ENCODE data around the gene GALC. TPM values are rescaled to one million over a fixed set of nuclear protein-coding genes. Genes with fewer than 3 reads are reported as not detected.

Gene GALC
- total RNA-seq, 1 experiment from 2014 or later = 10.7 TPM

GRCh38 chr14:87998482-87998881 is 5.5 kb upstream of the GALC start (continued):
- TF ChIP-seq ATF1 (CRISPR knock-in tag; IDR thresholded peaks at IDR 0.05) (no peak), ZNF121 (CRISPR knock-in tag; IDR thresholded peaks at IDR 0.05) (no peak), ZNF512 (CRISPR knock-in tag; IDR thresholded peaks at IDR 0.05; ENCODE audit: borderline replicate concordance) (no peak)

- H3K4me3 Mint-ChIP-seq = no peak overlapping the region
- H3K36me3 Mint-ChIP-seq = no peaks in the 10 kb centered on the region
- no peaks in the 10 kb centered on the region for H3K27me3 Mint-ChIP-seq (ENCODE audit: low read depth)
- no peak for DNase-seq (ENCODE audit: low spot score)
- H3K9me3 Mint-ChIP-seq = no peaks in the 10 kb centered on the region
- H3K4me1 Mint-ChIP-seq = peaks cover 20% of the 10 kb centered on the region
- TF ChIP-seq ZMAT4 (CRISPR knock-in tag; IDR thresholded peaks at IDR 0.05) = no peak
- TF ChIP-seq ZNF512 (CRISPR knock-in tag; IDR thresholded peaks at IDR 0.05; ENCODE audit: borderline replicate concordance) = no peak
- TF ChIP-seq RELA (CRISPR knock-in tag; IDR thresholded peaks at IDR 0.05; ENCODE audit: borderline replicate concordance) = no peak
- TF ChIP-seq ZBTB21 (CRISPR knock-in tag; IDR thresholded peaks at IDR 0.05; ENCODE audit: borderline replicate concordance) = no peak
- no peak for TF ChIP-seq ZNF121 (CRISPR knock-in tag; IDR thresholded peaks at IDR 0.05)
- no peak for TF ChIP-seq ZNF138 (CRISPR knock-in tag; conservative IDR thresholded peaks at IDR 0.05)
- no peak for TF ChIP-seq IRF1 (CRISPR knock-in tag; IDR thresholded peaks at IDR 0.05)
- TF ChIP-seq USF1 (CRISPR knock-in tag; IDR thresholded peaks at IDR 0.05) = no peak
- no peak for TF ChIP-seq ZSCAN18 (CRISPR knock-in tag; IDR thresholded peaks at IDR 0.05)
- TF ChIP-seq ZNF396 (CRISPR knock-in tag; IDR thresholded peaks at IDR 0.05; ENCODE audit: borderline replicate concordance) = no peak
- no peak for TF ChIP-seq NFE2L1 (CRISPR knock-in tag; IDR thresholded peaks at IDR 0.05)
- TF ChIP-seq AR (CRISPR knock-in tag; IDR thresholded peaks at IDR 0.05) = no peak
- no peak for TF ChIP-seq TEAD4 (CRISPR knock-in tag; IDR thresholded peaks at IDR 0.05)
- TF ChIP-seq MXD4 (CRISPR knock-in tag; IDR thresholded peaks at IDR 0.05; ENCODE audit: borderline replicate concordance) = no peak
- no peak for TF ChIP-seq E2F4 (CRISPR knock-in tag; IDR thresholded peaks at IDR 0.05; ENCODE audit: borderline replicate concordance, low read depth)
- no peak for TF ChIP-seq ZNF219 (CRISPR knock-in tag; IDR thresholded peaks at IDR 0.05; ENCODE audit: borderline replicate concordance)
- TF ChIP-seq SMAD4 (CRISPR knock-in tag; IDR thresholded peaks at IDR 0.05) = no peak
- TF ChIP-seq CREM (CRISPR knock-in tag; IDR thresholded peaks at IDR 0.05) = no peak
- ChIA-PET POLR2A (no interaction called here), CTCF (no interaction called here)
- no peak overlapping the region for H3K27ac Mint-ChIP-seq
- ATAC-seq = no peak
Observed at GRCh38 chr14:87996291-87996592, 3.3 kb upstream of the GALC start.

All from WTC11 (cell line).